ENCODE results near the gene ASXL3.

ASXL3 gene

GRCh38 chr18:33733376-33733775, 155.4 kb downstream of the ASXL3 start:
- no peak for DNase-seq

GRCh38 chr18:33735428-33735827, 157.4 kb downstream of the ASXL3 start:
- DNase-seq = no peak

GRCh38 chr18:33741760-33742159, 163.7 kb downstream of the ASXL3 start:
- DNase-seq = no peak

- DNase-seq = no peak
Observed at GRCh38 chr18:33744032-33744697, 166.1 kb downstream of the ASXL3 start.

GRCh38 chr18:33745151-33745795, 167.3 kb downstream of the ASXL3 start:
- DNase-seq = no peak

- DNase-seq = no peak
Observed at GRCh38 chr18:33745871-33746545, 168.0 kb downstream of the ASXL3 start.

- no peak for DNase-seq
Observed at GRCh38 chr18:33749834-33750233, 171.8 kb downstream of the ASXL3 start.

- no peak for DNase-seq
Observed at GRCh38 chr18:33750366-33750765, 172.3 kb downstream of the ASXL3 start.

GRCh38 chr18:33751613-33752221, 173.7 kb downstream of the ASXL3 start:
- DNase-seq = no peak

GRCh38 chr18:33755391-33755790, 177.4 kb downstream of the ASXL3 start:
- no peak for DNase-seq

- no peak for DNase-seq
Observed at GRCh38 chr18:33755931-33756560, 178.0 kb downstream of the ASXL3 start.

GRCh38 chr18:33757037-33757436, 179.0 kb downstream of the ASXL3 start:
- no peak for DNase-seq

GRCh38 chr18:33761363-33761762, 183.3 kb downstream of the ASXL3 start:
- DNase-seq = no peak

- DNase-seq = no peak
Observed at GRCh38 chr18:33781429-33781828, 203.4 kb downstream of the ASXL3 start.

Measured in cerebellar nuclear complex (tissue), 1 donor.